ENCODE data around the gene RALGAPA2.

DNA sequence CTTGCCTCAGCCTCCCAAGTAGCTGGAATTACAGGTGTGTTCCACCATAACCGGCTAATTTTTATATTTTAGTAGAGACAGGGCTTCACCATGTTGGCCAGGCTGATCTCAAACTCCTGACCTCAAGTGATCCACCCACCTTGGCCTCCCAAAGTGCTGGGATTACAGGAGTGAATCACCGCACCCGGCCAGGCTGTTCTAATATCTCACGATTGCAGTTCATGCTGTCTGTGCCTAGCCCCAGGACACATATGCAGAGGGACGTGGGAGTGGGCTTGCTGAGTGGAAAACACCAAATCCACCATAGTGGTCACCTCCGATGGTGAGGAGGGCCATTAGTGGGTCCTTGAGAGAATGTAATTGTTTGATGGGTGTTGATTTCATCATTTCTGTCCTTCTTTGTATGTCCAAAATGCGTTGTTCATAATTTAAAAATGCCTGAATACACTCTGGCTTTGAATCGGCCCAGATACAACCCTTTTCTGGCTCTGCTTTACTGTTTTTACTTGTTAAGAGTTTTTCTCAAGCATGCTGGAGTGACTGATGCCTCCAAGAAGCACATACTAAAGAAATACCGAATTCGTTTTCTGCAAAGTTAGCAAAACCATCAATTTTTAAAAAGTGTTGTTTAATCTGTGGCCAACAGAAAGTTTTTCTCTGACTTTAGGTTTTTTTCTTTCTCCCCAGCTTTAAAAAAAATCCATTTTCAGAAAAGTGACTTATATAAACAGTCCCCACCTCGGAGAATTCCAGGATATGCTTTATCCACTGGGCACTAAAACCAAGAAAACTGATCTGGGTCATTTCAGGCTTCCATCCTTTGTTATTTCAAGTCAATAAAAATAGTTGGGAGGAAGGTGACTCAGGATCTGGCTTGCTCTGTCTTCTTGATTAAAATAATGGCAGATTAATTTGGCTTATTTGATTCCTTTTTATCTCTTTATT is 18.8 kb upstream of the RALGAPA2 start:
- TF ChIP-seq, protein P1, sequence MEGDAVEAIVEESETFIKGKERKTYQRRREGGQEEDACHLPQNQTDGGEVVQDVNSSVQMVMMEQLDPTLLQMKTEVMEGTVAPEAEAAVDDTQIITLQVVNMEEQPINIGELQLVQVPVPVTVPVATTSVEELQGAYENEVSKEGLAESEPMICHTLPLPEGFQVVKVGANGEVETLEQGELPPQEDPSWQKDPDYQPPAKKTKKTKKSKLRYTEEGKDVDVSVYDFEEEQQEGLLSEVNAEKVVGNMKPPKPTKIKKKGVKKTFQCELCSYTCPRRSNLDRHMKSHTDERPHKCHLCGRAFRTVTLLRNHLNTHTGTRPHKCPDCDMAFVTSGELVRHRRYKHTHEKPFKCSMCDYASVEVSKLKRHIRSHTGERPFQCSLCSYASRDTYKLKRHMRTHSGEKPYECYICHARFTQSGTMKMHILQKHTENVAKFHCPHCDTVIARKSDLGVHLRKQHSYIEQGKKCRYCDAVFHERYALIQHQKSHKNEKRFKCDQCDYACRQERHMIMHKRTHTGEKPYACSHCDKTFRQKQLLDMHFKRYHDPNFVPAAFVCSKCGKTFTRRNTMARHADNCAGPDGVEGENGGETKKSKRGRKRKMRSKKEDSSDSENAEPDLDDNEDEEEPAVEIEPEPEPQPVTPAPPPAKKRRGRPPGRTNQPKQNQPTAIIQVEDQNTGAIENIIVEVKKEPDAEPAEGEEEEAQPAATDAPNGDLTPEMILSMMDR (IDR thresholded peaks at IDR 0.05) = no peak
- TF ChIP-seq POLR2AphosphoS5 (IDR thresholded peaks at IDR 0.05) (no peak), POLR2A (IDR thresholded peaks at IDR 0.05) (no peak)

Data from breast epithelium (tissue), 3 donors.